Measurements from ENCODE around the gene HMG20A.

- TF ChIP-seq FOXK2 (IDR thresholded peaks at IDR 0.05) (no peak), POLR2A (IDR thresholded peaks at IDR 0.05; ENCODE audit: low read depth, low read length) (no peak)
Observed at GRCh38 chr15:77457905-77458265, 37.2 kb downstream of the HMG20A start.
